Natural killer cell treated with Interleukin-12 subunit alpha and Interleukin-12 subunit beta and Interleukin-15 and Interleukin-18, amount 100 ng/mL, for 72 hours (primary cell): Measurements from ENCODE around the gene P3H2. TPM values are rescaled to one million over a fixed set of nuclear protein-coding genes. Genes with fewer than 3 reads are reported as not detected.
"Not testable (repeated sequence)": the region's sequence is repeated elsewhere in the genome, so short reads cannot be mapped to it uniquely, and the experiment has no call there.

Experiments used
- ATAC-seq, 2 donors: fragments of 150-1000 bp; cut with Tn5 transposase in 1 of 2; sonication (Bioruptor Pico), chemical (Tn5 transposase) in 1 of 2; 2 replicates each; pipeline ENCODE4 v1.10.0; 2021
- DNase-seq: peaks from one replicate; pipeline ENCODE4 v3.0.0; 2022; ENCODE audit warnings: low spot score
- H3K27ac Mint-ChIP-seq, 2 donors: 1 replicate in 1 of 2; 2 replicates in 1 of 2; pipeline ENCODE4 v1.8.0; 2022; ENCODE audit warnings: mixed read lengths in 2 of 2, mild to moderate bottlenecking in 1 of 2, moderate library complexity in 1 of 2
- H3K27me3 Mint-ChIP-seq, 2 donors: 1 replicate in 1 of 2; 2 replicates in 1 of 2; pipeline ENCODE4 v1.8.0; 2022; ENCODE audit warnings: mixed read lengths in 2 of 2
- H3K36me3 Mint-ChIP-seq: one replicate; pipeline ENCODE4 v1.8.0; 2022; ENCODE audit warnings: mixed read lengths
- H3K4me1 Mint-ChIP-seq, 2 donors: 1 replicate in 1 of 2; 2 replicates in 1 of 2; pipeline ENCODE4 v1.8.0; 2022; ENCODE audit warnings: low read depth in 2 of 2, mixed read lengths in 2 of 2, mild to moderate bottlenecking in 1 of 2
- H3K4me3 Mint-ChIP-seq: one replicate; pipeline ENCODE4 v1.8.0; 2022; ENCODE audit warnings: mixed read lengths
- H3K9me3 Mint-ChIP-seq: 2 replicates; pipeline ENCODE4 v1.8.0; 2022; ENCODE audit warnings: mixed read lengths
- total RNA-seq, 2 donors: library from RNA; stranded (reverse); gene quantifications; one replicate each; pipeline ENCODE4 v1.2.3, GENCODE V29; 2022

The P3H2 gene
- not detected for total RNA-seq

- Mint-ChIP-seq H3K27ac (no peak within 1 kb of the TSS), H3K4me3 (peak within 1 kb of the TSS; percentile 14), H3K4me1 (peaks cover 3 to 6% of the 10 kb centered on the region in 2 donors), H3K9me3 (no peaks in the 10 kb centered on the region), H3K36me3 (peaks cover 7% of the 10 kb centered on the region), H3K27me3 (peaks cover 26 to 28% of the 10 kb centered on the region in 2 donors)
- DNase-seq (no peak), ATAC-seq (peak; percentile 53 to 57)
Measured at GRCh38 chr3:190120269-190121060, at the start of gene P3H2. P3H2 (minus strand) TSS chr3:190120897; CDS start chr3:190120731, 166 bp downstream.

- ATAC-seq (no peak), DNase-seq (no peak)
- Mint-ChIP-seq H3K27ac (peak overlapping the region in 1 of 2 donors; percentile 7), H3K4me1 (peaks cover 8% of the 10 kb centered on the region in 2 donors), H3K4me3 (peak overlapping the region; percentile 54), H3K9me3 (no peaks in the 10 kb centered on the region), H3K27me3 (peaks cover 0 to 2% of the 10 kb centered on the region in 2 donors), H3K36me3 (no peaks in the 10 kb centered on the region)
Measured at GRCh38 chr3:190169877-190170276, 49.2 kb upstream of the P3H2 start.

- no peak for ATAC-seq
- Mint-ChIP-seq H3K36me3 (no peaks in the 10 kb centered on the region), H3K27ac (peak overlapping the region in 1 of 2 donors; percentile 7), H3K4me3 (peak overlapping the region; percentile 54), H3K27me3 (no peaks in the 10 kb centered on the region), H3K4me1 (peaks cover 8% of the 10 kb centered on the region in 2 donors), H3K9me3 (no peaks in the 10 kb centered on the region)
- no peak for DNase-seq
Measured at GRCh38 chr3:190169243-190169642, 48.5 kb upstream of the P3H2 start.

GRCh38 chr3:190167936-190168680 lies 47.4 kb upstream of the P3H2 start:
- no peaks in the 10 kb centered on the region for H3K27me3 Mint-ChIP-seq
- no peak for ATAC-seq
- H3K4me3 Mint-ChIP-seq = no peak overlapping the region
- H3K4me1 Mint-ChIP-seq = peaks cover 8% of the 10 kb centered on the region in 2 donors
- H3K27ac Mint-ChIP-seq = no peak overlapping the region
- H3K36me3 Mint-ChIP-seq = no peaks in the 10 kb centered on the region
- H3K9me3 Mint-ChIP-seq = no peaks in the 10 kb centered on the region
- DNase-seq = no peak

- Mint-ChIP-seq H3K4me1 (peaks cover 8% of the 10 kb centered on the region in 2 donors), H3K9me3 (no peaks in the 10 kb centered on the region), H3K4me3 (no peak overlapping the region), H3K27me3 (no peaks in the 10 kb centered on the region), H3K27ac (no peak overlapping the region), H3K36me3 (no peaks in the 10 kb centered on the region)
- DNase-seq (no peak), ATAC-seq (no peak)
Measured at GRCh38 chr3:190166948-190167347, 46.3 kb upstream of the P3H2 start.

- Mint-ChIP-seq H3K9me3 (no peaks in the 10 kb centered on the region), H3K36me3 (no peaks in the 10 kb centered on the region), H3K27me3 (no peaks in the 10 kb centered on the region), H3K4me1 (peaks cover 8% of the 10 kb centered on the region in 2 donors), H3K27ac (no peak overlapping the region), H3K4me3 (no peak overlapping the region)
- DNase-seq (no peak), ATAC-seq (no peak)
Measured at GRCh38 chr3:190165253-190165652, 44.6 kb upstream of the P3H2 start.

GRCh38 chr3:190162013-190162412 lies 41.3 kb upstream of the P3H2 start:
- H3K9me3 Mint-ChIP-seq, H3K4me1 Mint-ChIP-seq, H3K27me3 Mint-ChIP-seq, DNase-seq, H3K36me3 Mint-ChIP-seq, H3K4me3 Mint-ChIP-seq, ATAC-seq, H3K27ac Mint-ChIP-seq: not testable (repeated sequence)

- Mint-ChIP-seq H3K27me3 (no peaks in the 10 kb centered on the region), H3K27ac (no peak overlapping the region), H3K4me3 (no peak overlapping the region), H3K9me3 (peaks cover 4% of the 10 kb centered on the region), H3K4me1 (no peaks in the 10 kb centered on the region), H3K36me3 (no peaks in the 10 kb centered on the region)
- no peak for ATAC-seq
- no peak for DNase-seq
Measured at GRCh38 chr3:190159902-190160435, 39.3 kb upstream of the P3H2 start.

GRCh38 chr3:190158261-190158660 lies 37.6 kb upstream of the P3H2 start:
- no peak overlapping the region for H3K27ac Mint-ChIP-seq
- peaks cover 9% of the 10 kb centered on the region for H3K9me3 Mint-ChIP-seq
- peaks cover 0 to 7% of the 10 kb centered on the region in 2 donors for H3K27me3 Mint-ChIP-seq
- no peak overlapping the region for H3K4me3 Mint-ChIP-seq
- ATAC-seq (no peak), DNase-seq (no peak)
- no peaks in the 10 kb centered on the region for H3K4me1 Mint-ChIP-seq
- H3K36me3 Mint-ChIP-seq = no peaks in the 10 kb centered on the region

GRCh38 chr3:190155752-190156151 lies 35.1 kb upstream of the P3H2 start:
- Mint-ChIP-seq H3K27ac (no peak overlapping the region), H3K9me3 (peaks cover 9% of the 10 kb centered on the region), H3K4me3 (no peak overlapping the region), H3K27me3 (peaks cover 0 to 7% of the 10 kb centered on the region in 2 donors), H3K4me1 (no peaks in the 10 kb centered on the region), H3K36me3 (no peaks in the 10 kb centered on the region)
- DNase-seq (no peak), ATAC-seq (no peak)

- ATAC-seq (no peak), DNase-seq (no peak)
- no peak overlapping the region for H3K27ac Mint-ChIP-seq
- peaks cover 0 to 23% of the 10 kb centered on the region in 2 donors for H3K27me3 Mint-ChIP-seq
- H3K9me3 Mint-ChIP-seq = peaks cover 6% of the 10 kb centered on the region
- no peak overlapping the region for H3K4me3 Mint-ChIP-seq
- no peaks in the 10 kb centered on the region for H3K4me1 Mint-ChIP-seq
- no peaks in the 10 kb centered on the region for H3K36me3 Mint-ChIP-seq
Measured at GRCh38 chr3:190150681-190151080, 30.0 kb upstream of the P3H2 start.

GRCh38 chr3:190149830-190150619 lies 29.3 kb upstream of the P3H2 start:
- not testable (repeated sequence) for H3K27ac Mint-ChIP-seq, H3K4me3 Mint-ChIP-seq, ATAC-seq, DNase-seq, H3K36me3 Mint-ChIP-seq, H3K4me1 Mint-ChIP-seq, H3K9me3 Mint-ChIP-seq
- H3K27me3 Mint-ChIP-seq = peaks cover 0 to 29% of the 10 kb centered on the region in 2 donors

GRCh38 chr3:190144793-190145192 lies 24.1 kb upstream of the P3H2 start:
- not testable (repeated sequence) for ATAC-seq, H3K36me3 Mint-ChIP-seq, H3K9me3 Mint-ChIP-seq, H3K27ac Mint-ChIP-seq, H3K4me1 Mint-ChIP-seq, H3K4me3 Mint-ChIP-seq, DNase-seq
- peaks cover 0 to 24% of the 10 kb centered on the region in 2 donors for H3K27me3 Mint-ChIP-seq
